Stimulated activated CD8-positive, alpha-beta memory T cell treated with anti-CD3 and anti-CD28 coated beads, Interleukin-4, amount 100 ng/mL, for 48 hours (primary cell): ENCODE measurements around the gene TXNRD1.
"Not testable (repeated sequence)": the region's sequence is repeated elsewhere in the genome, so short reads cannot be mapped to it uniquely, and the experiment has no call there.

Experiments used
- DNase-seq: peaks from one replicate; pipeline ENCODE4 v3.0.0-alpha.2; 2020

TXNRD1 gene

GRCh38 chr12:104376650-104377513, 161.3 kb downstream of the TXNRD1 start:
- DNase-seq: no peak

- no peak for DNase-seq
Observed at GRCh38 chr12:104377514-104377812, 161.9 kb downstream of the TXNRD1 start.

GRCh38 chr12:104378427-104378826, 162.8 kb downstream of the TXNRD1 start:
- no peak for DNase-seq

- DNase-seq: no peak
Observed at GRCh38 chr12:104381341-104381730, 165.8 kb downstream of the TXNRD1 start.

GRCh38 chr12:104381731-104382480, 166.3 kb downstream of the TXNRD1 start:
- DNase-seq: peak; percentile 89

DNA sequence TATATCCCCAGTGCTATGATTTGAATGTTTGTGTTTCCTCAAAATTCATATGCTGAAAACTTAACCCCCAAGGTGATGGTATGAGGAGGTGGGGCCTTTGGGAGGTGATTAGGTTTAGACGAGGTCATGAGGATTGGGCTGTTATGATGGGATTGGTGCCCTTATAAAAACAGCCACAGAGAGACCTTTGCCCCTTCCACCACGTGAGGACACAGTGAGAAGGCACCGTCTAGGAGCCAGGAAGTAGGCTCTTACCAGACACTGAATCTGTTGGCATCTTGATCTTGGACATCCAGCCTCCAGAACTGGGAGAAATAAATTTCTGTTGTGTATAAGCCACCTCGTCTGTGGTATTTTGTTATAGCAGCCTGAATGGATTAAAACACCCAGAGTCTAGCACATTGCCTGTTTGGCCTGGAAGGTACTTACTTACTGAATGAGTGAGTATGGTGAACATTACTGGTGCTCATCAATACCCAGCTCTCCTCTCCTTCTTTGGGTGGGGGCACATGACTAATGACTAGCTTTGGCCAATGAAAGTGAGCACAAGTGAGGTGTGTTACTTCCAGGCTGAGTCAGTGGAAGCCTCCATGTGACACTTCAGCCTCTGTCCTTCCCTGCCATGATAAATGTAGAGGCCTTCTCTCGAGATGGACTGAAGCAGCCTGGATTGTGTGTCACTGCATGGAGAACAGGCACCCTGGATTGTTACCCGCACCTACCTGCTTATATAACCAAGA, 168.7 kb downstream of the TXNRD1 start:
- no peak for DNase-seq

- no peak for DNase-seq
Observed at GRCh38 chr12:104385510-104385909, 169.9 kb downstream of the TXNRD1 start.

- DNase-seq: no peak
Observed at GRCh38 chr12:104386461-104386860, 170.9 kb downstream of the TXNRD1 start.

- no peak for DNase-seq
Observed at GRCh38 chr12:104387190-104387589, 171.6 kb downstream of the TXNRD1 start.

- DNase-seq: not testable (repeated sequence)
Observed at GRCh38 chr12:104394086-104394485, 178.5 kb downstream of the TXNRD1 start.
